GM10266 (cell line): ENCODE measurements around the gene NR5A2.
"Not testable (repeated sequence)": the region's sequence is repeated elsewhere in the genome, so short reads cannot be mapped to it uniquely, and the experiment has no call there.

Source experiments
- DNase-seq: peaks from one replicate; pipeline ENCODE4 v3.0.0; 2012; ENCODE audit errors: extremely low spot score
- CTCF ChIP-seq: IDR thresholded peaks from 2 replicates; pipeline ENCODE4 v1.5.1; 2012; ENCODE audit warnings: mild to moderate bottlenecking, low read depth; ENCODE audit not compliant: control insufficient read depth, insufficient read depth; ENCODE audit errors: missing control alignments

Gene NR5A2

GRCh38 chr1:200180821-200181220, 153.3 kb downstream of the NR5A2 start:
- no peak for TF ChIP-seq CTCF
- no peak for DNase-seq

- no peak for DNase-seq
- TF ChIP-seq CTCF = no peak
These were observed 154.4 kb downstream of the NR5A2 start for GRCh38 chr1:200181861-200182260.

- no peak for TF ChIP-seq CTCF
- no peak for DNase-seq
These were observed 155.2 kb downstream of the NR5A2 start for GRCh38 chr1:200182701-200183100.

- TF ChIP-seq CTCF = no peak
- DNase-seq = no peak
These were observed 156.1 kb downstream of the NR5A2 start for GRCh38 chr1:200183637-200184036.

- no peak for TF ChIP-seq CTCF
- no peak for DNase-seq
These were observed 156.7 kb downstream of the NR5A2 start for GRCh38 chr1:200184196-200184595.

GRCh38 chr1:200185191-200185590, 157.7 kb downstream of the NR5A2 start:
- DNase-seq = not testable (repeated sequence)

GRCh38 chr1:200187332-200187731, 159.8 kb downstream of the NR5A2 start:
- DNase-seq = not testable (repeated sequence)

- DNase-seq = no peak
- TF ChIP-seq CTCF = no peak
These were observed 164.5 kb downstream of the NR5A2 start for GRCh38 chr1:200191993-200192392.
